ENCODE data around the gene FUT3. TPM values are rescaled to one million over a fixed set of nuclear protein-coding genes. Genes with fewer than 3 reads are reported as not detected.
"Not testable (repeated sequence)": the region's sequence is repeated elsewhere in the genome, so short reads cannot be mapped to it uniquely, and the experiment has no call there.

FUT3 gene
- total RNA-seq, 1 donor from 2014 or later, result not detected

DNA sequence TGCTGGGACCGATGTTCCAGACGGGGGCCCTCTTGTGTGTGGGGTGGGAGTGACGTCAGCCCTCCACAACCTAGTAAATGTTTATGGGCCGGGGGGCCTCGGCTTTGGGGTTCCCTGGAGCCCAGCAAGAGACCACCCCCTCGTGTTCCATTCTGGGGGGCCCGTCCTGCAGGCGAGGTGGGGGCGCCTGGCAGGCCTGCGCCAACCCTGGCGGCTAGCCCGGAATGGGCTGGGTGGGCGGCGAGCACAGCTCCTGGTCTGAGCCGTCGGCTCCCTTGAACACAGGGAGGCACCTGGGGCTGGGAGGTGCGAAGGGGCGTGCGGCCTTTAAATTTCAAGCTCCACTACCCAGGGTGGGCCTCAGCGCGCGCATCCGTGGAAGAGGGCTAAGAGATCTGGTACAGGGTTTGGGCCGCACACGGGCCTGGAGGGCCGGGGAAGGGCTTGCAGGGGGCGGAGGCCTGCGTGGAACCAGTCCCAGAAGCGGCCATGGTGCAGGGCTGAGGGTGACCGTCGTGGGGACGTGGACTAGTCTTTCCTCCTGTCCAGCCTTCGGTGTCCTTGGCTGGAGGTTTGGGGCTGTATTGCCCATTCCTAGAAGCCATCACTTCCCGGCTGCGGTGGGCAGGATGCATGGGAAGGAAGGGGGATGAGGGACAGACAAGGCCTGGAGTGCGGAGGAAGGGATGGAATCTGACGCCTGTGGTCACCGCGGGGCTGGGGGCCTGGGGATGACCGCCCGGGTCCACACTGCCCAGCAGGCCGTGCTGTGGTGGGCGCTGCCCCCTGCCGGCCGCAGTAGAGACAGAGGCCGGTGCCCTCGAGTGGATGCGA is 40.9 kb upstream of the FUT3 start:
- H3K4me1 Mint-ChIP-seq (ENCODE audit: low read depth), result no peaks in the 10 kb centered on the region
- no peak for DNase-seq (ENCODE audit: low spot score)
- intact Hi-C loops (cut with micrococcal nuclease), result no loop called here
- H3K4me3 Mint-ChIP-seq (ENCODE audit: low read depth), result no peak overlapping the region
- H3K27ac Mint-ChIP-seq, result no peak overlapping the region
- no peaks in the 10 kb centered on the region for H3K27me3 Mint-ChIP-seq (ENCODE audit: low read depth)
- H3K36me3 Mint-ChIP-seq (ENCODE audit: low read depth), result peaks cover 8% of the 10 kb centered on the region
- H3K9me3 Mint-ChIP-seq, result no peaks in the 10 kb centered on the region

DNA sequence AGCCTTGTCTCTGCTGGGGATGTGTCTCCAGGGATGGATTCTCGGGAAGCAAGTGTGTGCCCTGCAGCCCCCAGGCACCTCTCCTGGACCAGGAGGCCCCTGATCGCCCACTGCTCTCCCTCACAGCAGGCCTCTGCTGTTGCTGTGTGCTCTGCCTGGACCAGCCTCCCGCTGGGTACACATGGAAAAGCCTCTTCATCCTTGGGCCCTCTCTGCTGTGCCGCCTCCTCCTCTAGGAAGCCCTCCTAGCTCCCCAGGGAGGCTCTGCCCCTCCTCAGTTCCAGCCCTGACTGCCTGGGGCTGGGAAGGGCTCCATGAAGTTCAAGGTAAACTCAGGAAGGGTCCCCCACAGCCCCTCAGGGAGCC is 40.3 kb upstream of the FUT3 start:
- DNase-seq (ENCODE audit: low spot score), result no peak
- H3K27me3 Mint-ChIP-seq (ENCODE audit: low read depth), result no peaks in the 10 kb centered on the region
- intact Hi-C loops (cut with micrococcal nuclease), result no loop called here
- no peaks in the 10 kb centered on the region for H3K9me3 Mint-ChIP-seq
- no peaks in the 10 kb centered on the region for H3K4me1 Mint-ChIP-seq (ENCODE audit: low read depth)
- H3K4me3 Mint-ChIP-seq (ENCODE audit: low read depth), result no peak overlapping the region
- peaks cover 8% of the 10 kb centered on the region for H3K36me3 Mint-ChIP-seq (ENCODE audit: low read depth)
- no peak overlapping the region for H3K27ac Mint-ChIP-seq

DNA sequence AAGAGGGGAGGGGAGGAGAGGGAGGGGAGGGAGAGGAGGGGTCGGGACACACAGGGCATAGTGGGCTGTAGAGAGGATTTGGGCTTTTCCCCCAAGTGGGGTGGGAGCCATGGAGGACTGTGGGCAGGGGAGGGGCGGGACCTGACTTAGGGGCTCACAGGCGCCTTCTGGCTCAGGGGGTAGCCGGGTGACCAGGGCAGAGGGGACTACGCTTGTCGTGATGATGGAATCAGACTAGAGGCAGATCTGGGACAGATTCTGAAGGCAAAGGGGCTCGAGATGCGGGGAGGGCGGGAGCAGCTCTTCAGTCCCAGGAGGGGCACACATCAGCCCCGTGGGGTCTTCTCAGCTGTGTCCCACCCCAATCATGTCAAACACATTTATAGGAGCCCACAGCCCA is 38.9 kb upstream of the FUT3 start:
- Mint-ChIP-seq H3K36me3 (ENCODE audit: low read depth) (peaks cover 1% of the 10 kb centered on the region), H3K27me3 (ENCODE audit: low read depth) (no peaks in the 10 kb centered on the region), H3K4me3 (ENCODE audit: low read depth) (no peak overlapping the region), H3K4me1 (ENCODE audit: low read depth) (no peaks in the 10 kb centered on the region), H3K9me3 (no peaks in the 10 kb centered on the region), H3K27ac (no peak overlapping the region)
- no peak for DNase-seq (ENCODE audit: low spot score)
- intact Hi-C loops (cut with micrococcal nuclease), result no loop called here

DNA sequence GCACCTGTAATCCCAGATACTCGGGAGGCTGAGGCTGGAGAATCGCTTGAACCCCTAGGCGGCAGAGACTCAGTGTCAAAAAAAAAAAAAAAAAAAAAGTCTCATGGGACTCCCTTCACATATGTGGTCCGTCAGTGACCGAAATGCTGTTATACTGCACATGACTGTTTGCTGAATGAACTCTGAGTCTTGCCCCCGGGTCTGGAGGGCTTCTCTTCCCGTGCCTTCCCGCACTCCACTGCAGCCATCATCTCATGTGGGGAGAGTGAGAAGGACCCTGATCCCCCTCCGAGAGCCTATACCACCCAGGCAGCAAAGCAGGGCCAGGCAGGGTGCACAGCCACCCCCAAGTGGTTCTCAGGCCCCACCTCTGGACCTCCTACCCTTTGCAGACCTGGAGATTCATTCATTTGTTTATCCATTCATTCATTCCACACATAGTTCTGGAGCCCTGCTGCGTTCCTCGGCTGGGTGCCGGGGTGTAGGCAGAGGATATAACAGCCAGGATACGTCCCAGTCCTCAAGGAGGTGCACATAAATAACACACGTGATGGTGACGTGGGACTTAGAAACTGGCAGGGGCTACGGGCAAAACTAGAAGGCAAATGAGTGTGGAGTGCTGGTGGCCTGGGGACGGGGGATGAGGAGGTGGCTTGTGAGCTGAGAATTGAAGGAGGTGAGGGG is 38.2 kb upstream of the FUT3 start:
- Mint-ChIP-seq H3K4me1 (ENCODE audit: low read depth) (no peaks in the 10 kb centered on the region), H3K4me3 (ENCODE audit: low read depth) (no peak overlapping the region), H3K27ac (no peak overlapping the region), H3K27me3 (ENCODE audit: low read depth) (no peaks in the 10 kb centered on the region), H3K36me3 (ENCODE audit: low read depth) (no peaks in the 10 kb centered on the region), H3K9me3 (no peaks in the 10 kb centered on the region)
- DNase-seq (ENCODE audit: low spot score), result no peak
- intact Hi-C loops (cut with micrococcal nuclease), result no loop called here

DNA sequence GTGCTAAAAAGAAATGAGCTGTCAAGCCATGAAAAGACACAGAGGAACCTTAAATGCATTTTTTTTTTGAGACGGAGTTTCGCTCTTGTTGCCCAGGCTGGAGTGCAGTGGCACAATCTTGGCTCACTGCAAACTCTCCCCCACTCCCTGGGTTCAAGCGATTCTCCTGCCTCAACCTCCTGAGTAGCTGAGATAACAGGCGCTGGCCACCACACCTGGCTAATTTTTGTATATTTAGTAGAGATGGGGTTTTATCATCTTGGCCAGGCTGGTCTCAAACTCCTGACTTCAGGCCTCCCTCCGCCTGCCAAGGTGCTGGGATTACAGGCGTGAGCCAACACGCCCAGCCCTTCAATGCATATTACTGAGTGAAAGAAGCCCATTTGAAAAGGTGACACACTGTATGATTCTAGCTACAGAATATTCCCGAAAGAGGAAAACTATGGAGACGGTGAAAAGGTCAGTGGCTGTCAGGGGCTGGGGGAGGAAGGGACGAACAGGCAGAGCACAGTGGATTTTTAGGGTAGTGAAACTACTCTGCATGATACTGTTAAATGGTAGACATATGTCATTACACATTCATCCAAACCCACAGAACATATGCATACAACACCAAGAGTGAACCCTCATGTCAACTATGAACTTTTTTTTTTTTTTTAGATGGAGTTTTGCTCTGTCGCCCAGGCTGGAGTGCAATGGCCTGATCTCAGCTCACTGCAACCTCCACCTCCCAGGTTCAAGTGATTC is 33.0 kb upstream of the FUT3 start:
- H3K9me3 Mint-ChIP-seq; H3K27me3 Mint-ChIP-seq (ENCODE audit: low read depth); intact Hi-C loops (cut with micrococcal nuclease); H3K27ac Mint-ChIP-seq; H3K4me1 Mint-ChIP-seq (ENCODE audit: low read depth); H3K4me3 Mint-ChIP-seq (ENCODE audit: low read depth); H3K36me3 Mint-ChIP-seq (ENCODE audit: low read depth); DNase-seq (ENCODE audit: low spot score): not testable (repeated sequence)

DNA sequence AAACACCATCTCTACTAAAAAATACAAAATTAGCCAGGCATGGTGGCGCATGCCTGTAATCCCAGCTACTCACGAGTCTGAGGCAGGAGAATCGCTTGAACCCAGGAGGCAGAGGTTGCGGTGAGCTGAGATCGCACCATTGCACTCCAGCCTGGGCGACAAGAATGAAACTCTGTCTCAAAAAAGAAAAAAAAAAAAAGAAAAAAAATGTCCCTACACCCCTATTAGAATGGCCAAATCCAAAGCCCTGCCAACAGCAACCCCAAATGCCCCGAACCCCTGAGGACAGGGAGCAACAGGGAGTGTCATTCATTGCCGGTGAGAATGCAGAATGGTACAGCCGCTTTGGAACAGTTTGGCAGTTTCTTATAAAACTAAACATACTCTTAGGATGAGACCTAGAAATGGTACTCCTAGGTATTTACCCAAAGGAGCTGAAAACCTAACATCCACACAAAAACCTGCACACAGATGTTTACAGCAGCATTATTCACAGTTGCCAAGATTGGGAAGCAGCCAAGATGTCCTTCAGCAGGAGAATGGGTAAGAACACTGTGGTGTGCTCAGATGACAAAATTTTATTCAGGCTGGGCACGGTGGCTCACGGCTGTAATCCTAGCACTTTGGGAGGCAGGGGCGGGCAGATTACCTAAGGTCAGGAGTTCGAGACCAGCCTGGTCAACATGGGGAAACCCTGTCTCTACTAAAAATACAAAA is 32.1 kb upstream of the FUT3 start:
- H3K4me1 Mint-ChIP-seq (ENCODE audit: low read depth); H3K27me3 Mint-ChIP-seq (ENCODE audit: low read depth); DNase-seq (ENCODE audit: low spot score); H3K4me3 Mint-ChIP-seq (ENCODE audit: low read depth); intact Hi-C loops (cut with micrococcal nuclease); H3K36me3 Mint-ChIP-seq (ENCODE audit: low read depth); H3K27ac Mint-ChIP-seq; H3K9me3 Mint-ChIP-seq: not testable (repeated sequence)

DNA sequence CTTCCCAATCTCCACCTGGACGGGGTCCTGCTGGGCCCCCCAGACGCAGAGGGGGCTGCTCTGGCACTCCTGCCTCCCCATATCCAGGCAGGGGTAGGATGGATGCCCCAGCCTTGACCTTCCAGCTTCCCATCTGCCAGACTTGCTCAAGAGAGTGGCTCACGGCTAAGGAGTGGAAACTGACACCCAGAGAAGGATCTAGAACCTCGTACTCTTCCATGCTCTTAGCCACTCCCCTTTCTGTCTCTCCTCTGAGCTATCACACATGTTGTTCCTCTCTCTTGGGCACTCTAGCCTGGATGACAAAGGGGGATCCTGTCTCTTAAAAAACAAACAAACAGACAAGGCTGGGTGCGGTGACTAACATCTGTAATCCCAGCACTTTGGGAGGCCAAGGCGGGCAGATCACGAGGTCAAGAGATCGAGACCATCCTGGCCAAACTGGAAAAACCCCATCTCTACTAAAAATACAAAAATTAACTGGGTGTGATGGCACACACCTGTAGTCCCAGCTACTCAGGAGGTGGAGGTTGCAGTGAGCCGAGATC is 31.2 kb upstream of the FUT3 start:
- intact Hi-C loops (cut with micrococcal nuclease), result no loop called here
- H3K9me3 Mint-ChIP-seq, result no peaks in the 10 kb centered on the region
- H3K27me3 Mint-ChIP-seq (ENCODE audit: low read depth), result peaks cover 4% of the 10 kb centered on the region
- no peaks in the 10 kb centered on the region for H3K36me3 Mint-ChIP-seq (ENCODE audit: low read depth)
- no peak for DNase-seq (ENCODE audit: low spot score)
- H3K4me1 Mint-ChIP-seq (ENCODE audit: low read depth), result no peaks in the 10 kb centered on the region
- H3K27ac Mint-ChIP-seq, result no peak overlapping the region
- H3K4me3 Mint-ChIP-seq (ENCODE audit: low read depth), result no peak overlapping the region

DNA sequence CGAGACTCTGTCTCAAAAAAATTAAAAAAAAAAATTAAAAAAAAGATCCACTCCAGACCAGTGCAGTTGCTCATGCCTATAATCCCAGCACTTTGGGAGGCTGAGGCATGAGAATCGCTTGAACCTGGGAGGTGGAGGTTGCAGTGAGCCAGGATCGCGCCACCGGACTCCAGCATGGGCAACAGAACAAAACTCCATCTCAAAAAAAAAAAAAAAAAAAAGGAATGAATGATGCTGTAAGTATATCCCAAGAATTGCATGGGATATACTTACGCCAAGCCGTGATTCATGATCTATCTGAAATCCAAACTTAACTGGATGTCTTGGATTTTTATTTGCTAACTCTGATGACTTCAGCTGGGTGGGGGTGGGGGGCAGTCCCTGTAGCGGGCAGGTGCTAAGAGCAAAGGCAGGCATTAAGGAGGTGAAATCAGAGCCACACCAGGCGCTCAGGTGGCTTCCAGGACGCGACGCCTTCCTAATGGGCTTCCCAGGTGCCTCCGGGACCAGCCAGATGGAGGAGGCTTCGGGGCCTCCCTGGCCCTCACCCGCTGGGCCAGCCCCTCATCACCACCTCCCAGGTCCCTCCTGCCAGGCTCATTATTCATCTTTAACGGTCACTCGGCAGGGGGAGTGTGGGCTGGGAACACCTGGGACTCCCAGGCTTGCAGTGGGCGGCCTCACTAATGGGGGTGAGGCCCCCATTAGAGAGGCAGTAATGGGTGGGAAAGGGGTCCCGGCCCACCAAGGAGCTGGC is 30.5 kb upstream of the FUT3 start:
- Mint-ChIP-seq H3K9me3 (no peaks in the 10 kb centered on the region), H3K27ac (no peak overlapping the region), H3K36me3 (ENCODE audit: low read depth) (no peaks in the 10 kb centered on the region), H3K4me1 (ENCODE audit: low read depth) (no peaks in the 10 kb centered on the region), H3K4me3 (ENCODE audit: low read depth) (no peak overlapping the region), H3K27me3 (ENCODE audit: low read depth) (peaks cover 4% of the 10 kb centered on the region)
- DNase-seq (ENCODE audit: low spot score), result no peak
- intact Hi-C loops (cut with micrococcal nuclease), result no loop called here

DNA sequence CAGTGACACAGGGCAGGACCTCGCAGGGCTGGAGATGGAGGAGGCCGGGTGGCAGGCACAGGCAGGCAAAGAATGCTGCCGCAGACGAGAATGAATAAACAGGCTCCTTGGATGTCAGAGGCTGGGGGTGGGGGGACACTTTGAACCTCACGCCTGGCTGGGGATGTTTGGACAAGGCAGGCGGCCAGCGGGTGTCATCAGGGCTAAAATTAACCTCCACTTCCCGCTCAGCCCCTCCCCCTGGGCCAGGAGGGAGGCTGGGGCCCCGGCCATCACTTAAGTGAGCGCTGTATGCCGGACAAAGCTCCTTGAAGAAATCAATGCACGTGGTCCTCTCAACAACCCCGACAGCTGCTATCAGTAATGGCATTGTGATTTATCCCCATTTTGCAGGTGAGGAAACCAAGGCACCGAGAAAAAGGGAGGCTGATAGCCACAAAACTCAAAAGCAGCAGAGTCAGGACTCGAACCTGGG is 29.4 kb upstream of the FUT3 start:
- intact Hi-C loops (cut with micrococcal nuclease), result no loop called here
- no peak for DNase-seq (ENCODE audit: low spot score)
- Mint-ChIP-seq H3K9me3 (no peaks in the 10 kb centered on the region), H3K27ac (no peak overlapping the region), H3K36me3 (ENCODE audit: low read depth) (no peaks in the 10 kb centered on the region), H3K4me3 (ENCODE audit: low read depth) (no peak overlapping the region), H3K27me3 (ENCODE audit: low read depth) (peaks cover 4% of the 10 kb centered on the region), H3K4me1 (ENCODE audit: low read depth) (no peaks in the 10 kb centered on the region)

DNA sequence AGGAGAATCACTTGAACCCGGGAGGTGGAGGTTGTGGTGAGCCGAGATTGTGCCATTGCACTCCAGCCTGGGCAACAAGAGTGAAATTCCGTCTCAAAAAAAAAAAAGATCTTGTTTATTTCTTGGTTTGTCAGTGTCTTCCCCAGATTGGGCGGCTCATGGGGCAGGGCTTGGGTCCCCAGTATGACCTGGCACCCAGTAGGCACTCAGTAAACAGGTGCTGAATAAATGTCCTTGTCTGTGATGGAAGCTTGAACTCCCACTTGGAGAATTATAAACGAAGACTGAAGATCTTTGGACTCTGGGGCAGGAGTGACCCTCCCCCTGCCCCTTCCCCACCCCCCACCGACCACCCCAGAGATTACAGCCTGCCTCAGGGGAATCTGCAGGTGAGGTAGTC is 28.9 kb upstream of the FUT3 start:
- no peaks in the 10 kb centered on the region for H3K4me1 Mint-ChIP-seq (ENCODE audit: low read depth)
- intact Hi-C loops (cut with micrococcal nuclease), result no loop called here
- no peak overlapping the region for H3K27ac Mint-ChIP-seq
- H3K4me3 Mint-ChIP-seq (ENCODE audit: low read depth), result no peak overlapping the region
- no peaks in the 10 kb centered on the region for H3K36me3 Mint-ChIP-seq (ENCODE audit: low read depth)
- no peaks in the 10 kb centered on the region for H3K9me3 Mint-ChIP-seq
- DNase-seq (ENCODE audit: low spot score), result no peak
- peaks cover 4% of the 10 kb centered on the region for H3K27me3 Mint-ChIP-seq (ENCODE audit: low read depth)

DNA sequence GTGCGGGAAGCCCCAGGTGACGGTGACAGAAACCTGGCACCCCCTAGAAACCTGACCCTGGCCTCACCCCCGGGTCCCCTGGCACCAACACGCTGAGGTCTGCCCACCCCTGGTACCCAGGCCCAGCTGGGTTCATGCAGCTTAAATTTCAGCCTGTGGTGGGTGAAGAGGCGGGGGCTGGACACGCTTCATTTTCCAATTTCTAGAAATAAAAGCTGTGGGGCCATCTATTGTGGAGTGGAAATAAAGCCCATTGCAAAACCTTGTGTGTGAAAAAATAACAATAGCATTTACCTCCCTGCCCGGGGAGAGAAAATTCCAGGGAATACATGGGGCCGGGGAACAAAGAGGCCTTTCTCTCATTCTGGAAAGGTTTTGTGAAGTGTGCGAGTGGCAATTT is 26.6 kb upstream of the FUT3 start:
- Mint-ChIP-seq H3K4me1 (ENCODE audit: low read depth) (no peaks in the 10 kb centered on the region), H3K4me3 (ENCODE audit: low read depth) (no peak overlapping the region), H3K9me3 (no peaks in the 10 kb centered on the region), H3K27me3 (ENCODE audit: low read depth) (peaks cover 2% of the 10 kb centered on the region), H3K36me3 (ENCODE audit: low read depth) (no peaks in the 10 kb centered on the region), H3K27ac (no peak overlapping the region)
- intact Hi-C loops (cut with micrococcal nuclease), result no loop called here
- no peak for DNase-seq (ENCODE audit: low spot score)

DNA sequence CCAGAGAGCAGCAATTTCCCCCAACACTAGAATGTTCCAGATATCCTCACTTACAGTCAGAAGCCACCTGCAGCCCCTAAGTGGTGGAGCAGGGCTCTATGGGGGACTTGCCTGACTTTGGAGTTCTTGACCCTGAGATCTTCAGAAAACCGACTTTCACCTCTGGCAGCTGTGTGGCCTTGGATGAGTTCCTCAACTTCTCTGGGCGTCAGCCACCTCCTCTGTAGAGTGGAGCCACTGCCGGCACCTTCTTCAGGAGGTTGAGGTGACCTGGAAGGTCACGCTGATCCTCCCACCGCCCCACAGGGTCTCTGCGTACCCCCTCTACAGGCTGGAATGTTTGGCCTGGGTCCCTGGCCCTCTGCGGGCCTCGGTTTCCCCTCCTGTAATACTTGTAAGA is 26.2 kb upstream of the FUT3 start:
- intact Hi-C loops (cut with micrococcal nuclease), result no loop called here
- no peaks in the 10 kb centered on the region for H3K36me3 Mint-ChIP-seq (ENCODE audit: low read depth)
- H3K9me3 Mint-ChIP-seq, result no peaks in the 10 kb centered on the region
- peaks cover under 1% of the 10 kb centered on the region for H3K27me3 Mint-ChIP-seq (ENCODE audit: low read depth)
- H3K4me1 Mint-ChIP-seq (ENCODE audit: low read depth), result no peaks in the 10 kb centered on the region
- H3K27ac Mint-ChIP-seq, result no peak overlapping the region
- no peak for DNase-seq (ENCODE audit: low spot score)
- H3K4me3 Mint-ChIP-seq (ENCODE audit: low read depth), result no peak overlapping the region

Measured in activated T-helper 2 cell treated with anti-CD3 and anti-CD28 coated beads, Interferon-gamma antibody, Interleukin-2, Interleukin-4, amounts not matched to agents 10 μg/mL and 5 μg/mL and 100 μg/mL, durations not matched to agents 14 hours and 24 hours and 36 hours (primary cell).